ENCODE measurements around the gene SMIM27. TPM values are rescaled to one million over a fixed set of nuclear protein-coding genes. Genes with fewer than 3 reads are reported as not detected.

The SMIM27 gene, protein sequence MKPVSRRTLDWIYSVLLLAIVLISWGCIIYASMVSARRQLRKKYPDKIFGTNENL
- total RNA-seq = 1 to 10 TPM; 4.1 to 4.6 TPM

DNA sequence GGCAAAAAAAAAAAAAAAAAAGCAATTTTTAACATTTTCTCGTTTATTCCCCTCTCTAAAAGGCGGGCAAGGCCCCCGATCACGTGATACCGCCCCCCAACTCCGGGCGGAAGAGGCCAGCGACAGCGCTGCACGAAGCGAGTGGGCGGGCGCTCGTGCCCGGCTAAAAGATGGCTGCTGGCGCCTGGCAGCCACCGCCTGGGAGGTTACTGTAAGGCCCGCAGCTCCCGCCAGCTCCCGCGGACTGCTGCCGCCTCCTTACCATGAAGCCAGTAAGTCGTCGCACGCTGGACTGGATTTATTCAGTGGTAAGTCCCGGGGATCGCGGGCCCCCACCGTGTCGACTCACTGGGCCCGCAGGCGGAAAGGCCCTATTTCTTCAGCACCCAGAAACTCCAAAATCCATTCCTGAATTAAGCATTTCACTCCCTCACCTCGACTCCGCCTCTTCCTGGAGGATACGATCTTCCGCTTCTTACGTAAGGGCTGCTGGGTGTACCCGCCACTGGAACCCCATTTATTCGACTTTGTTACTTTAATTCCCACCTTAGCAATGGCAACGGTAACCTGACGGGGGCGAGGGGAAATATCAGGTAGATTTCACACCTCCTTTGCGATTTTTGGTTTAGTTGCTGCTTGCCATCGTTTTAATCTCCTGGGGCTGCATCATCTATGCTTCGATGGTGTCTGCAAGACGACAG lies at the start of gene SMIM27, which contains the start of gene TOPORS:
Gene SMIM27 (plus strand): TSS at position 156 of the 701 bp plus-strand sequence. CDS start 108 bp downstream, at position 264.
Gene TOPORS (minus strand): TSS at position 415 of the 701 bp plus-strand sequence. CDS start 150 bp downstream, at position 265.
- H3K36me3 ChIP-seq = no peaks in the 10 kb centered on the region
- H3K4me3 ChIP-seq = peak within 1 kb of the TSS; percentile 94
- TF ChIP-seq, protein P1, sequence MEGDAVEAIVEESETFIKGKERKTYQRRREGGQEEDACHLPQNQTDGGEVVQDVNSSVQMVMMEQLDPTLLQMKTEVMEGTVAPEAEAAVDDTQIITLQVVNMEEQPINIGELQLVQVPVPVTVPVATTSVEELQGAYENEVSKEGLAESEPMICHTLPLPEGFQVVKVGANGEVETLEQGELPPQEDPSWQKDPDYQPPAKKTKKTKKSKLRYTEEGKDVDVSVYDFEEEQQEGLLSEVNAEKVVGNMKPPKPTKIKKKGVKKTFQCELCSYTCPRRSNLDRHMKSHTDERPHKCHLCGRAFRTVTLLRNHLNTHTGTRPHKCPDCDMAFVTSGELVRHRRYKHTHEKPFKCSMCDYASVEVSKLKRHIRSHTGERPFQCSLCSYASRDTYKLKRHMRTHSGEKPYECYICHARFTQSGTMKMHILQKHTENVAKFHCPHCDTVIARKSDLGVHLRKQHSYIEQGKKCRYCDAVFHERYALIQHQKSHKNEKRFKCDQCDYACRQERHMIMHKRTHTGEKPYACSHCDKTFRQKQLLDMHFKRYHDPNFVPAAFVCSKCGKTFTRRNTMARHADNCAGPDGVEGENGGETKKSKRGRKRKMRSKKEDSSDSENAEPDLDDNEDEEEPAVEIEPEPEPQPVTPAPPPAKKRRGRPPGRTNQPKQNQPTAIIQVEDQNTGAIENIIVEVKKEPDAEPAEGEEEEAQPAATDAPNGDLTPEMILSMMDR (IDR thresholded peaks at IDR 0.05) = no peak
- ATAC-seq (ENCODE audit: insufficient number of reproducible peaks, low FRiP score, low read depth) (peak; percentile 81), DNase-seq (ENCODE audit: low spot score) (peak; percentile 46)
- peak within 1 kb of the TSS; percentile 93 to 96 for H3K27ac ChIP-seq
- no peaks in the 10 kb centered on the region for H3K27me3 ChIP-seq (replicated peaks; ENCODE audit: insufficient read depth)
- no peaks in the 10 kb centered on the region for H3K9me3 ChIP-seq
- H3K4me1 ChIP-seq (ENCODE audit: control insufficient read depth in 1 of 2, low read depth in 2 of 2) = peaks cover 10 to 12% of the 10 kb centered on the region in 2 donors

DNA sequence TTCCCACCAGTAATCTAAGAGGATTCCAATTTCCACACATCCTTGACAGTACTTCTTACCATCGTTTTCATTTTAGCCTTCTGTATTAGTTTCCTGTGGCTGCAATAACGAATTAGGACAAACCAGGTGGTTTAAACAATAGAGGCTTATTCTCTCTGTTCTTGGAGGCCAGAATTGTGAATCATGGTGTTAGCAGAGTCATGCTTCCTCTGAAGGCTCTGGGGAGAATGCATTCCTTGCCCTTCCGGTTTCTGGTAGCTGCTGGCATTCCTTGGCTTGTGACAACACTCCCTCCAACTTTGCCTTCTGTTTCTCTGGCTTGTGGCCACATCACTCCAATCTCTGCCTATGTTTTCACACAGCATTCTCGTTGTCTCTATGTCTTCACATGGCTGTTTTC lies 49.7 kb upstream of the SMIM27 start:
- ATAC-seq (ENCODE audit: insufficient number of reproducible peaks, low FRiP score, low read depth) (no peak), DNase-seq (ENCODE audit: low spot score) (no peak)
- TF ChIP-seq, protein P1 (IDR thresholded peaks at IDR 0.05) = no peak
- Histone ChIP-seq H3K4me3 (no peak overlapping the region), H3K36me3 (peaks cover 11% of the 10 kb centered on the region), H3K9me3 (no peaks in the 10 kb centered on the region), H3K4me1 (ENCODE audit: control insufficient read depth in 1 of 2, low read depth in 2 of 2) (no peaks in the 10 kb centered on the region), H3K27ac (no peak overlapping the region), H3K27me3 (replicated peaks; ENCODE audit: insufficient read depth) (no peaks in the 10 kb centered on the region)

DNA sequence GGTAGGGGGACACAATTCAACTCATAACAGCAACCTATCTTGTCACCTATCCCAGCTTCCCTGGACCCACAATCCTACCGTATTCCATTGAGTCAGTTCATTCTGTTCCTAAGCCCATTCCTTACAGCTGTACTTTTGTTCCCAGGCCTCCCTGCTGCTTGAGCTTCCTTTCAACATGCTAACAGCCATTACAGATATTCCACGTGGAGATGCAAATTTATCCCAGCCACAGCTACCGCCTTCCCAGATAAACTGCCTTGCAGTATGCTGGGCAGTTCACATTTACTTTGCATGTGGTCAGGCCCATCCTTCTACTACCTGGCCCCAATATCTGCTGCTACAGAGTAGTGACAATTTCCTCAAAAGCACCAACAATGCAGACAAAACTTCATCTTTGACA lies 49.1 kb upstream of the SMIM27 start:
- no peak for ATAC-seq (ENCODE audit: insufficient number of reproducible peaks, low FRiP score, low read depth)
- TF ChIP-seq, protein P1 (IDR thresholded peaks at IDR 0.05) = no peak
- H3K4me1 ChIP-seq (ENCODE audit: control insufficient read depth in 1 of 2, low read depth in 2 of 2) = no peaks in the 10 kb centered on the region

DNA sequence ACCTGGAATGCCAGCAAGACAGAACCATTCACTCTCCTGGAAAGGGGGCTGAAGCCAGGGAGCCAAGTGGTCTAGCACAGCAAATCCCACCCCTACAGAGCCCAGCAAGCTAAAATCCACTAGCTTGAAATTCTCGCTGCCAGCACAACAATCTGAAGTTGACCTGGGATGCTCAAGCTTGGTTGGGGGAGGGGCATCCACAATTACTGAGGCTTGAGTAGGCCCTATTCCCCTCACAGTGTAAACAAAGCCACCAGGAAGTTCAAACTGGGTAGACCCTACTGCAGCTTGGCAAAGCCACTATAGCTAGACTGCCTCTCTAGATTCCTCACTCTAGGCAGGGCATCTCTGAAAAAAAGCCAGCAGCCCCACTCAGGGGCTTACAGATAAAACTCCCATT lies 43.4 kb upstream of the SMIM27 start:
- H3K36me3 ChIP-seq = no peaks in the 10 kb centered on the region
- peaks cover 0 to 5% of the 10 kb centered on the region in 2 donors for H3K4me1 ChIP-seq (ENCODE audit: control insufficient read depth in 1 of 2, low read depth in 2 of 2)
- H3K9me3 ChIP-seq = no peaks in the 10 kb centered on the region
- TF ChIP-seq, protein P1 (IDR thresholded peaks at IDR 0.05) = no peak
- no peak overlapping the region for H3K27ac ChIP-seq
- H3K27me3 ChIP-seq (replicated peaks; ENCODE audit: insufficient read depth) = no peaks in the 10 kb centered on the region
- ATAC-seq (ENCODE audit: insufficient number of reproducible peaks, low FRiP score, low read depth) = no peak
- no peak for DNase-seq (ENCODE audit: low spot score)
- H3K4me3 ChIP-seq = no peak overlapping the region

More for the DNA sequence above, 49.1 kb upstream of the SMIM27 start:
- no peak for DNase-seq (ENCODE audit: low spot score)
- no peaks in the 10 kb centered on the region for H3K27me3 ChIP-seq (replicated peaks; ENCODE audit: insufficient read depth)
- no peaks in the 10 kb centered on the region for H3K9me3 ChIP-seq
- no peak overlapping the region for H3K27ac ChIP-seq
- H3K4me3 ChIP-seq = no peak overlapping the region
- peaks cover 7% of the 10 kb centered on the region for H3K36me3 ChIP-seq

DNA sequence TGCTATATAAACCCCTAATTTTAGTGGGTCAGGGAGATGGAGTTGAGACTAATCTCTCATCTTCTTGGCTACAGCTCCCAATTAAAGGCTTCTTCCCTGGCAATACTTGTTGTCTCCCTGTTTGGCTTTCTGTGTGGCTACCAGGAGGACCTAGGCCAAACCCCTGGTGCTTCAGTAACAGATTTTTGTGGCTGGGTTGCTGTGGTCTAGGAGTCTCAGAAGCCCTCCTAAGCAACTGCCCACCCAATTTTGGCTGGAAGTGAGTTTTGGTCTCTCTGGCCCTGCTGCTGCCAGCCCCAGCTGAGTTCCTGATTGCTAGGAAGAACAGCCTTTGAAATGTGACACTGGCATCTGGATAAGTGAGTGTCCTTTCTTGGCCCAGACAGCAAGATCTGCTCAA lies 35.9 kb upstream of the SMIM27 start:
- H3K27ac ChIP-seq = no peak overlapping the region
- no peaks in the 10 kb centered on the region for H3K9me3 ChIP-seq
- ATAC-seq (ENCODE audit: insufficient number of reproducible peaks, low FRiP score, low read depth) (no peak), DNase-seq (ENCODE audit: low spot score) (no peak)
- TF ChIP-seq, protein P1 (IDR thresholded peaks at IDR 0.05) = no peak
- no peak overlapping the region for H3K4me3 ChIP-seq
- no peaks in the 10 kb centered on the region for H3K4me1 ChIP-seq (ENCODE audit: control insufficient read depth in 1 of 2, low read depth in 2 of 2)
- H3K27me3 ChIP-seq (replicated peaks; ENCODE audit: insufficient read depth) = no peaks in the 10 kb centered on the region
- no peaks in the 10 kb centered on the region for H3K36me3 ChIP-seq
